Retinal pigment epithelial cell (primary cell): Measurements from ENCODE around the gene RAB31.

ENCODE experiments used
- DNase-seq: peaks from one replicate; pipeline ENCODE4 v3.0.0-alpha.2; 2010; ENCODE audit warnings: low read depth
- H3K4me3 ChIP-seq: 2 replicates; pipeline ENCODE4 v1.5.1; 2011; ENCODE audit warnings: mild to moderate bottlenecking, low read length, control low read depth, moderate library complexity
- CTCF ChIP-seq: conservative IDR thresholded peaks from 2 replicates; pipeline ENCODE4 v1.5.1; 2011; ENCODE audit warnings: low read depth, low read length, control low read depth, inconsistent platforms

Gene RAB31

GRCh38 chr18:9905401-9905922 lies 197.4 kb downstream of the RAB31 start:
- no peak overlapping the region for H3K4me3 ChIP-seq
- no peak for TF ChIP-seq CTCF
- DNase-seq: no peak

GRCh38 chr18:9906481-9906880 lies 198.4 kb downstream of the RAB31 start:
- H3K4me3 ChIP-seq: no peak overlapping the region
- no peak for DNase-seq
- TF ChIP-seq CTCF: no peak

- H3K4me3 ChIP-seq: no peak overlapping the region
- no peak for DNase-seq
- TF ChIP-seq CTCF: no peak
These were observed 199.8 kb downstream of the RAB31 start for GRCh38 chr18:9907867-9908266.

GRCh38 chr18:9910071-9910470 lies 202.0 kb downstream of the RAB31 start:
- no peak overlapping the region for H3K4me3 ChIP-seq
- TF ChIP-seq CTCF: no peak
- no peak for DNase-seq

- no peak overlapping the region for H3K4me3 ChIP-seq
- DNase-seq: no peak
- no peak for TF ChIP-seq CTCF
These were observed 202.6 kb downstream of the RAB31 start for GRCh38 chr18:9910661-9911060.

GRCh38 chr18:9911226-9911625 lies 203.1 kb downstream of the RAB31 start:
- DNase-seq: no peak
- TF ChIP-seq CTCF: no peak
- H3K4me3 ChIP-seq: no peak overlapping the region
